Neural crest cell (in vitro differentiated cells): Measurements from ENCODE around the gene BSN. TPM values are rescaled to one million over a fixed set of nuclear protein-coding genes. Genes with fewer than 3 reads are reported as not detected.

Source experiments
- DNase-seq: peaks from one replicate; pipeline ENCODE4 v3.0.0; 2021; ENCODE audit warnings: low read depth, mixed read lengths, low spot score
- H3K27ac Mint-ChIP-seq: one replicate; pipeline ENCODE4 v1.8.0; 2021; ENCODE audit warnings: mild to moderate bottlenecking, mixed read lengths; ENCODE audit not compliant: unreplicated experiment
- H3K27me3 Mint-ChIP-seq: 2 replicates; pipeline ENCODE4 v1.8.0; 2021; ENCODE audit warnings: low read depth, mild to moderate bottlenecking, mixed read lengths
- H3K36me3 Mint-ChIP-seq: 2 replicates; pipeline ENCODE4 v1.8.0; 2021; ENCODE audit warnings: low read depth, mild to moderate bottlenecking, mixed read lengths
- H3K4me1 Mint-ChIP-seq: 2 replicates; pipeline ENCODE4 v1.8.0; 2021; ENCODE audit warnings: mixed read lengths
- H3K4me3 Mint-ChIP-seq: one replicate; pipeline ENCODE4 v1.8.0; 2021; ENCODE audit warnings: mild to moderate bottlenecking, mixed read lengths
- H3K9me3 Mint-ChIP-seq: 2 replicates; pipeline ENCODE4 v1.8.0; 2021; ENCODE audit warnings: mixed read lengths
- total RNA-seq: library from RNA; stranded (reverse); gene quantifications from 2 replicates; pipeline ENCODE4 v1.2.1, GENCODE V29; 2021
- TF ChIP-seq, protein P1 (sequence below): fragments of 200-600 bp; sonication (generic); conservative IDR thresholded peaks from 2 replicates; pipeline ENCODE4 v1.5.0; 2021; ENCODE audit warnings: antibody characterized with exemption, mild to moderate bottlenecking

BSN gene
- total RNA-seq, 1 donor from 2014 or later = 6.5 TPM

- peaks cover 2% of the 10 kb centered on the region for H3K36me3 Mint-ChIP-seq
- H3K27ac Mint-ChIP-seq = no peak overlapping the region
- peak overlapping the region; percentile 86 for H3K4me3 Mint-ChIP-seq
- no peak for DNase-seq
- H3K4me1 Mint-ChIP-seq = peaks cover 30% of the 10 kb centered on the region
- peaks cover 3% of the 10 kb centered on the region for H3K9me3 Mint-ChIP-seq
- peaks cover 7% of the 10 kb centered on the region for H3K27me3 Mint-ChIP-seq
- TF ChIP-seq, protein P1, sequence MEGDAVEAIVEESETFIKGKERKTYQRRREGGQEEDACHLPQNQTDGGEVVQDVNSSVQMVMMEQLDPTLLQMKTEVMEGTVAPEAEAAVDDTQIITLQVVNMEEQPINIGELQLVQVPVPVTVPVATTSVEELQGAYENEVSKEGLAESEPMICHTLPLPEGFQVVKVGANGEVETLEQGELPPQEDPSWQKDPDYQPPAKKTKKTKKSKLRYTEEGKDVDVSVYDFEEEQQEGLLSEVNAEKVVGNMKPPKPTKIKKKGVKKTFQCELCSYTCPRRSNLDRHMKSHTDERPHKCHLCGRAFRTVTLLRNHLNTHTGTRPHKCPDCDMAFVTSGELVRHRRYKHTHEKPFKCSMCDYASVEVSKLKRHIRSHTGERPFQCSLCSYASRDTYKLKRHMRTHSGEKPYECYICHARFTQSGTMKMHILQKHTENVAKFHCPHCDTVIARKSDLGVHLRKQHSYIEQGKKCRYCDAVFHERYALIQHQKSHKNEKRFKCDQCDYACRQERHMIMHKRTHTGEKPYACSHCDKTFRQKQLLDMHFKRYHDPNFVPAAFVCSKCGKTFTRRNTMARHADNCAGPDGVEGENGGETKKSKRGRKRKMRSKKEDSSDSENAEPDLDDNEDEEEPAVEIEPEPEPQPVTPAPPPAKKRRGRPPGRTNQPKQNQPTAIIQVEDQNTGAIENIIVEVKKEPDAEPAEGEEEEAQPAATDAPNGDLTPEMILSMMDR = no peak
These were observed 2.4 kb downstream of the BSN start for GRCh38 chr3:49556500-49557275.

- peaks cover 2% of the 10 kb centered on the region for H3K36me3 Mint-ChIP-seq
- no peak overlapping the region for H3K27ac Mint-ChIP-seq
- H3K4me1 Mint-ChIP-seq = peaks cover 7% of the 10 kb centered on the region
- DNase-seq = no peak
- H3K9me3 Mint-ChIP-seq = peaks cover 3% of the 10 kb centered on the region
- H3K4me3 Mint-ChIP-seq = no peak overlapping the region
- no peaks in the 10 kb centered on the region for H3K27me3 Mint-ChIP-seq
- TF ChIP-seq, protein P1 = peak; percentile 21
These were observed 8.8 kb downstream of the BSN start for GRCh38 chr3:49563040-49563578.

- peaks cover 3% of the 10 kb centered on the region for H3K9me3 Mint-ChIP-seq
- peaks cover 3% of the 10 kb centered on the region for H3K4me1 Mint-ChIP-seq
- H3K36me3 Mint-ChIP-seq = no peaks in the 10 kb centered on the region
- no peaks in the 10 kb centered on the region for H3K27me3 Mint-ChIP-seq
- no peak overlapping the region for H3K27ac Mint-ChIP-seq
- no peak for DNase-seq
- TF ChIP-seq, protein P1 = no peak
- no peak overlapping the region for H3K4me3 Mint-ChIP-seq
These were observed 9.5 kb downstream of the BSN start for GRCh38 chr3:49563766-49564165.

DNA sequence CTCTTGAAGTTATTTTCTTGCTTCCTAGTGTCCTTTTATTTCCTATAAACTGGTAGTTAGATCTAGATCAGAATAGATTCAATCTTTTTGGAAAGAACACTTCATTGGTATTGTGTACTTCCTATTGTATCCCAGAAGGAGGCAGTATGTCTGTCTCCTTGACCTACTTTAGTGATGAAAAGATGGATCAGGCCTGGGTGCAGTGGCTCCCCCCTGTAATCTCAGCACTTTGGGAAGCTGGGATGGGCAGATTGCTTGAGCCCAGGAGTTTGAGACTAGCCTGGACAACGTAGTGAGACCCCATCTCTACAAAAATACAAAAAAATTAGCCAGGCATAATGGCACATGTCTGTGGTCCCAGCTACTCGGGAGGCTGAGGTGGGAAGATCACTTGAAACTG lies 12.0 kb downstream of the BSN start:
- H3K27ac Mint-ChIP-seq = no peak overlapping the region
- no peak for DNase-seq
- no peaks in the 10 kb centered on the region for H3K36me3 Mint-ChIP-seq
- H3K9me3 Mint-ChIP-seq = no peaks in the 10 kb centered on the region
- H3K27me3 Mint-ChIP-seq = no peaks in the 10 kb centered on the region
- H3K4me1 Mint-ChIP-seq = no peaks in the 10 kb centered on the region
- H3K4me3 Mint-ChIP-seq = no peak overlapping the region
- TF ChIP-seq, protein P1 = no peak

DNA sequence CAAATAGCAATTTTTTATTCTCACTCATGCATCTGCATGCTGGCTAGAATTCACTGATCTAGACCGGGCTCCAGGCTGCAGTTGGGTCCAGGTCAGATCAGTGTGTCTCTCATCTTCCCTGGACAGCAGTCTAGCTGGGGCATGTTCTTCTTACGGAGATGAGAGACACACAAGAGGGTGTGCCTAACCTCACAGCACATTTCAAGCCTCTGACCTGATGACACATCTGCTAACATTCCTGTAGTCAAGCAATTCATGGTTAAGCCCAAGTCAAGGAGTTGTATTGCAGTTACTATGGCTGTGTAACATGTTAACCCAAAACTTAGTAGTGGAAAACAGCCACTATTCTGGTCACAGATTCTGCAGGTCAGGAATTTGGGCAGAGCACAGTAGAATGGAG lies 13.1 kb downstream of the BSN start:
- H3K9me3 Mint-ChIP-seq = no peaks in the 10 kb centered on the region
- no peak overlapping the region for H3K4me3 Mint-ChIP-seq
- no peaks in the 10 kb centered on the region for H3K36me3 Mint-ChIP-seq
- DNase-seq = no peak
- no peaks in the 10 kb centered on the region for H3K27me3 Mint-ChIP-seq
- TF ChIP-seq, protein P1 = no peak
- H3K4me1 Mint-ChIP-seq = no peaks in the 10 kb centered on the region
- no peak overlapping the region for H3K27ac Mint-ChIP-seq
